ENCODE results near the gene VAV1. TPM values are rescaled to one million over a fixed set of nuclear protein-coding genes. Genes with fewer than 3 reads are reported as not detected.

VAV1 gene
- total and polyA plus RNA-seq, 9 of the 15 experiments (the other 6 are each of a cell fraction or from before 2014, with no cell fraction given), result 0.46 to 20.1 (median 11.1) TPM

DNA sequence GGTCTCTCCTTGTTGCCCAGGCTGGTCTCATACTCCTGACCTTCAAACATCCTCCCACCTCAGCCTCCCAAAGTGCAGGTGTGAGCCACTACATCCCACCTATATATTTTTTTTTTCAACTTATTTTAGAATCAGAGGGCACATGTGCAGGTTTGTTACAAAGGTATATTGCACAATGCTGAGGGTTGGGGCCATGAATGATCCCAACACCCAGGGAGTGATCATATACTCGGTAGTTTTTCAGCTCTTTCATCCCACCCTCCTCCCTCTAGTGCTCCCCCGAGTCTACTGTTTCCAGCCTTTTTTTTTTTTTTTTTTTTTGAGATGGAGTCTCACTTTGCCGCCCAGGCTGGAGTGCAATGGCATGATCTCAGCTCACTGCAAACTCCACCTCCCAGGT lies 76.5 kb downstream of the VAV1 start:
- H3K27ac ChIP-seq (ENCODE audit: extremely low read depth, low read depth, low read length), result no peak overlapping the region
- BruUV-seq (replicated peaks), result no TSS peak
- intact Hi-C loops (cut with micrococcal nuclease), result no loop called here
- CTCF ChIA-PET (ENCODE audit: low intra/inter-chr PET ratio), result no interaction called here
- H3K9ac ChIP-seq (ENCODE audit: insufficient read depth in 1 of 2, low read depth in 2 of 2, low read length in 2 of 2), result no peak overlapping the region
- H3K4me2 ChIP-seq (ENCODE audit: insufficient read depth, low read length), result no peak overlapping the region
- in situ Hi-C loops (cut with MboI), result no loop called here
- ATAC-seq (no peak), DNase-seq (ENCODE audit: extremely low read depth in 1 of 4, low spot score in 3 of 4) (no peak), FAIRE-seq (no peak)
- no peaks in the 10 kb centered on the region for H3K9me3 ChIP-seq (replicated peaks; ENCODE audit: control insufficient read depth, insufficient read depth, low read depth, low read length)
- H3K36me3 ChIP-seq (ENCODE audit: control insufficient read depth, insufficient read depth, low read length), result no peaks in the 10 kb centered on the region
- H4K20me1 ChIP-seq (replicated peaks; ENCODE audit: control insufficient read depth, insufficient read depth, low read length), result no peaks in the 10 kb centered on the region
- no peak overlapping the region for H3K4me3 ChIP-seq
- H3K79me2 ChIP-seq (ENCODE audit: control insufficient read depth, insufficient read depth, low read length), result no peaks in the 10 kb centered on the region
- H2AFZ ChIP-seq (ENCODE audit: low read depth, low read length), result no peak overlapping the region
- no peaks in the 10 kb centered on the region for H3K4me1 ChIP-seq (replicated peaks in 1 of 2; ENCODE audit: control insufficient read depth in 2 of 2, insufficient read depth in 2 of 2, low read length in 2 of 2)
- POLR2A ChIA-PET, result interaction anchor here (0.6 kb wide), 1 partner anchor 118 kb away, joined by 3 read pairs; no protein-coding TSS in a partner anchor
- no peak for TF ChIP-seq BRCA1 (IDR thresholded peaks at IDR 0.05)
- TF ChIP-seq BRCA1 (CRISPR knock-in tag; IDR thresholded peaks at IDR 0.05), result no peak
- peak; percentile 86 for TF ChIP-seq ZNF263 (CRISPR knock-in tag; IDR thresholded peaks at IDR 0.05; ENCODE audit: borderline replicate concordance)
- TF ChIP-seq CBX5 (IDR thresholded peaks at IDR 0.05; ENCODE audit: borderline replicate concordance, low read depth), result no peak
- H3K9me1 ChIP-seq (ENCODE audit: control insufficient read depth, insufficient read depth, low read length), result no peaks in the 10 kb centered on the region
- WGBS (ENCODE audit: insufficient coverage, low coverage, missing lambda C conversion rate), result 19% methylated on average over 2 of the region's 3 CpGs
- H3K27me3 ChIP-seq (ENCODE audit: control insufficient read depth in 2 of 2, insufficient read depth in 2 of 2, low read length in 2 of 2), result no peaks in the 10 kb centered on the region

DNA sequence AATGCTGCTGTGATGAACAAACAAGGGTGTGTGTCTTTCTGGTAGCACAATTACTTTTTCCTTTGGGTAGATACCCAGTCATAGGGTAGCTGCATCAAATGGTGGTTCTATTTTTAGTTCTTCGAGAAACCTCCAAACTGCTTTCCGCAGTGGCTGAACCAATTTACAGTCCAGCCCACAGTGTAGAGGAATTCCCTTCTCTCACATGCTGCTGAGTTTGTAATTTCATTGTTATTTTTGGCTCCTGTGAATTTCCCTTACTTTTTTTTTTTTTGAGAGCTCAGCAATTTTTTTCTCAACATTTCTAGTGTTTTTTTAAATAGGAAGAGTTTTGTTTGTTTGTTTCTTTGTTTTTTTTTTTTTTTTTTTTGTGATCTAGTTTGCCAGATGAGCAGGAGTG lies 77.4 kb downstream of the VAV1 start:
- H3K27ac ChIP-seq (ENCODE audit: extremely low read depth, low read depth, low read length), result no peak overlapping the region
- no peak for ATAC-seq
- no peak for FAIRE-seq
- H3K27me3 ChIP-seq (ENCODE audit: control insufficient read depth in 2 of 2, insufficient read depth in 2 of 2, low read length in 2 of 2), result no peaks in the 10 kb centered on the region
- no TSS peak for BruUV-seq (replicated peaks)
- in situ Hi-C loops (cut with MboI) (no loop called here), intact Hi-C loops (cut with micrococcal nuclease) (no loop called here)
- H3K4me3 ChIP-seq, result no peak overlapping the region
- H3K79me2 ChIP-seq (ENCODE audit: control insufficient read depth, insufficient read depth, low read length), result no peaks in the 10 kb centered on the region
- POLR2A ChIA-PET, result interaction anchor here (0.6 kb wide), 1 partner anchor 15 kb away, joined by 3 read pairs; no protein-coding TSS in a partner anchor
- 48% methylated on average over 2 of the region's 2 CpGs for WGBS (ENCODE audit: insufficient coverage, low coverage, missing lambda C conversion rate)
- H3K4me1 ChIP-seq (replicated peaks in 1 of 2; ENCODE audit: control insufficient read depth in 2 of 2, insufficient read depth in 2 of 2, low read length in 2 of 2), result no peaks in the 10 kb centered on the region
- H3K9ac ChIP-seq (ENCODE audit: insufficient read depth in 1 of 2, low read depth in 2 of 2, low read length in 2 of 2), result no peak overlapping the region
- no peaks in the 10 kb centered on the region for H4K20me1 ChIP-seq (replicated peaks; ENCODE audit: control insufficient read depth, insufficient read depth, low read length)
- DNase-seq (ENCODE audit: extremely low read depth in 1 of 4, low spot score in 3 of 4), result no peak
- H3K4me2 ChIP-seq (ENCODE audit: insufficient read depth, low read length), result no peak overlapping the region
- H3K36me3 ChIP-seq (ENCODE audit: control insufficient read depth, insufficient read depth, low read length), result no peaks in the 10 kb centered on the region
- CTCF ChIA-PET (ENCODE audit: low intra/inter-chr PET ratio), result no interaction called here
- no peak overlapping the region for H2AFZ ChIP-seq (ENCODE audit: low read depth, low read length)
- H3K9me3 ChIP-seq (replicated peaks; ENCODE audit: control insufficient read depth, insufficient read depth, low read depth, low read length), result no peaks in the 10 kb centered on the region
- H3K9me1 ChIP-seq (ENCODE audit: control insufficient read depth, insufficient read depth, low read length), result no peaks in the 10 kb centered on the region
- no peak for TF ChIP-seq NFE2L1 (tag; IDR thresholded peaks at IDR 0.05; ENCODE audit: borderline replicate concordance, low read depth)
- TF ChIP-seq ZNF316 (IDR thresholded peaks at IDR 0.05), result peak; percentile 95
- TF ChIP-seq MEF2A (IDR thresholded peaks at IDR 0.05; ENCODE audit: control insufficient read depth, low read depth, low read length), result no peak
- no peak for TF ChIP-seq BCOR (IDR thresholded peaks at IDR 0.05)
- TF ChIP-seq, protein P1, sequence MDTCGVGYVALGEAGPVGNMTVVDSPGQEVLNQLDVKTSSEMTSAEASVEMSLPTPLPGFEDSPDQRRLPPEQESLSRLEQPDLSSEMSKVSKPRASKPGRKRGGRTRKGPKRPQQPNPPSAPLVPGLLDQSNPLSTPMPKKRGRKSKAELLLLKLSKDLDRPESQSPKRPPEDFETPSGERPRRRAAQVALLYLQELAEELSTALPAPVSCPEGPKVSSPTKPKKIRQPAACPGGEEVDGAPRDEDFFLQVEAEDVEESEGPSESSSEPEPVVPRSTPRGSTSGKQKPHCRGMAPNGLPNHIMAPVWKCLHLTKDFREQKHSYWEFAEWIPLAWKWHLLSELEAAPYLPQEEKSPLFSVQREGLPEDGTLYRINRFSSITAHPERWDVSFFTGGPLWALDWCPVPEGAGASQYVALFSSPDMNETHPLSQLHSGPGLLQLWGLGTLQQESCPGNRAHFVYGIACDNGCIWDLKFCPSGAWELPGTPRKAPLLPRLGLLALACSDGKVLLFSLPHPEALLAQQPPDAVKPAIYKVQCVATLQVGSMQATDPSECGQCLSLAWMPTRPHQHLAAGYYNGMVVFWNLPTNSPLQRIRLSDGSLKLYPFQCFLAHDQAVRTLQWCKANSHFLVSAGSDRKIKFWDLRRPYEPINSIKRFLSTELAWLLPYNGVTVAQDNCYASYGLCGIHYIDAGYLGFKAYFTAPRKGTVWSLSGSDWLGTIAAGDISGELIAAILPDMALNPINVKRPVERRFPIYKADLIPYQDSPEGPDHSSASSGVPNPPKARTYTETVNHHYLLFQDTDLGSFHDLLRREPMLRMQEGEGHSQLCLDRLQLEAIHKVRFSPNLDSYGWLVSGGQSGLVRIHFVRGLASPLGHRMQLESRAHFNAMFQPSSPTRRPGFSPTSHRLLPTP (IDR thresholded peaks at IDR 0.05; ENCODE audit: borderline replicate concordance, extremely low read depth, insufficient read length), result no peak
- no peak for TF ChIP-seq KDM1A (IDR thresholded peaks at IDR 0.05)
- peak; percentile 55 for TF ChIP-seq MAFF (IDR thresholded peaks at IDR 0.05; ENCODE audit: low read length)
- no peak for TF ChIP-seq ATF7 (IDR thresholded peaks at IDR 0.05)
- TF ChIP-seq KLF1 (tag; IDR thresholded peaks at IDR 0.05), result no peak
- no peak for TF ChIP-seq ZBTB8A (IDR thresholded peaks at IDR 0.05; ENCODE audit: partially characterized antibody)
- no peak for TF ChIP-seq RHOXF2B (CRISPR knock-in tag; conservative IDR thresholded peaks at IDR 0.05)
- TF ChIP-seq CCAR2 (IDR thresholded peaks at IDR 0.05; ENCODE audit: low read depth, low read length), result no peak
- TF ChIP-seq MXI1 (IDR thresholded peaks at IDR 0.05; ENCODE audit: low read depth, low read length), result no peak
- no peak for TF ChIP-seq POLR2A (conservative IDR thresholded peaks at IDR 0.05)

Measured in K562 (cell line).